Natural killer cell (primary cell): ENCODE results near the gene CEP85. TPM values are rescaled to one million over a fixed set of nuclear protein-coding genes. Genes with fewer than 3 reads are reported as not detected.
A peak's percentile ranks its signal among the peaks of the same experiment; 100 is the strongest.

Experiments
- ATAC-seq, 3 donors: fragments of 150-1000 bp in 2 of 3; fragments of 200-7000 bp in 1 of 3; cut with Tn5 transposase; 1 replicate in 1 of 3; 2 replicates in 2 of 3; pipeline ENCODE4 v1.10.0; 2021; ENCODE audit warnings: mild to moderate bottlenecking in 2 of 3, moderate library complexity in 2 of 3
- DNase-seq, 2 donors: peaks; one replicate each; pipeline versions ENCODE4 v3.0.0 to v3.0.0-alpha.2; 2013 to 2021; ENCODE audit warnings: mixed read lengths in 1 of 2
- H3K27ac ChIP-seq: one replicate; pipeline ENCODE4 v1.5.1; 2013; ENCODE audit warnings: mild to moderate bottlenecking, low read length
- H3K27me3 ChIP-seq: one replicate; pipeline ENCODE4 v1.6.1; 2013; ENCODE audit warnings: low read length; ENCODE audit not compliant: control insufficient read depth, insufficient read depth
- H3K36me3 ChIP-seq: one replicate; pipeline ENCODE4 v1.6.1; 2013; ENCODE audit warnings: low read length; ENCODE audit not compliant: control insufficient read depth, insufficient read depth
- H3K4me1 ChIP-seq: one replicate; pipeline ENCODE4 v1.6.1; 2013; ENCODE audit warnings: low read length; ENCODE audit not compliant: control insufficient read depth, insufficient read depth
- H3K4me3 ChIP-seq: one replicate; pipeline ENCODE4 v1.5.1; 2013; ENCODE audit warnings: low read length
- H3K9me3 ChIP-seq: one replicate; pipeline ENCODE4 v1.6.1; 2013; ENCODE audit warnings: low read length; ENCODE audit not compliant: control insufficient read depth, insufficient read depth
- H3K27ac Mint-ChIP-seq, 2 donors: one replicate each; pipeline ENCODE4 v1.8.0; 2022; ENCODE audit warnings: mild to moderate bottlenecking in 2 of 2, mixed read lengths in 2 of 2, moderate library complexity in 1 of 2
- H3K27me3 Mint-ChIP-seq, 2 donors: one replicate each; pipeline ENCODE4 v1.8.0; 2022; ENCODE audit warnings: low read depth in 2 of 2, mixed read lengths in 2 of 2
- H3K36me3 Mint-ChIP-seq: one replicate; pipeline ENCODE4 v1.8.0; 2022; ENCODE audit warnings: mixed read lengths
- H3K4me1 Mint-ChIP-seq, 2 donors: one replicate each; pipeline ENCODE4 v1.8.0; 2022; ENCODE audit warnings: mixed read lengths in 2 of 2
- H3K4me3 Mint-ChIP-seq: one replicate; pipeline ENCODE4 v1.8.0; 2022; ENCODE audit warnings: mild to moderate bottlenecking, moderate library complexity, mixed read lengths
- H3K9me3 Mint-ChIP-seq, 2 donors: one replicate each; pipeline ENCODE4 v1.8.0; 2022; ENCODE audit warnings: mixed read lengths in 2 of 2
- CTCF ChIP-seq: fragments of 200-600 bp; IDR thresholded peaks from one replicate; pipeline ENCODE4 v1.8.0; 2022; ENCODE audit warnings: antibody characterized with exemption
- WGBS: methylation state at CpG from one replicate; pipeline ENCODE4 v1.1.7; 2013; ENCODE audit warnings: missing lambda C conversion rate; ENCODE audit not compliant: insufficient coverage; 5-methylcytosine and 5-hydroxymethylcytosine counted together
- intact Hi-C: fragments of 100-400 bp; cut with micrococcal nuclease; formaldehyde crosslinking; loops from one replicate; pipeline ENCODE4 v1.14.2; 2022
- total RNA-seq, 4 donors: library from RNA; stranded (reverse); fragments of 120-200 nt in 1 of 4; gene quantifications; one replicate each; pipeline versions ENCODE4 v1.2.3 to v1.2.4, GENCODE V29; 2013 to 2022

CEP85 gene
- total RNA-seq, 3 donors from 2014 or later (not counting 1 experiment from before 2014, with no cell fraction given): 13.0 to 20.4 (median 18.0) TPM

GRCh38 chr1:26274801-26275425 is 40.9 kb downstream of the CEP85 start:
- H3K4me3 Mint-ChIP-seq: peak overlapping the region; percentile 2
- no peaks in the 10 kb centered on the region for H3K27me3 Mint-ChIP-seq
- Histone ChIP-seq H3K4me1 (peaks cover 46% of the 10 kb centered on the region), H3K36me3 (peaks cover 20% of the 10 kb centered on the region), H3K27ac (no peak overlapping the region), H3K27me3 (no peaks in the 10 kb centered on the region), H3K9me3 (no peaks in the 10 kb centered on the region), H3K4me3 (no peak overlapping the region)
- no peaks in the 10 kb centered on the region for H3K9me3 Mint-ChIP-seq
- peaks cover 44 to 45% of the 10 kb centered on the region in 2 donors for H3K4me1 Mint-ChIP-seq
- peak overlapping the region; percentile 9 to 82 for H3K27ac Mint-ChIP-seq
- H3K36me3 Mint-ChIP-seq: peaks cover 7% of the 10 kb centered on the region
- DNase-seq (peak in 1 of 2 donors; percentile 10), ATAC-seq (no peak)
- 69% methylated on average over 10 of the region's 11 CpGs for WGBS
- intact Hi-C loops: loop anchor here (1.0 to 5.0 kb wide), 4 partner anchors 46 to 142 kb away; no protein-coding TSS in a partner anchor
- no peak for TF ChIP-seq CTCF

GRCh38 chr1:26275580-26276431 is 41.8 kb downstream of the CEP85 start:
- Histone ChIP-seq H3K4me1 (peaks cover 53% of the 10 kb centered on the region), H3K27ac (peak overlapping the region; percentile 18), H3K27me3 (no peaks in the 10 kb centered on the region), H3K36me3 (peaks cover 13% of the 10 kb centered on the region), H3K9me3 (no peaks in the 10 kb centered on the region), H3K4me3 (no peak overlapping the region)
- no peaks in the 10 kb centered on the region for H3K9me3 Mint-ChIP-seq
- peak; percentile 61 to 68 (median 66) for ATAC-seq
- 34% methylated on average over 3 of the region's 3 CpGs for WGBS
- peak overlapping the region; percentile 77 for H3K4me3 Mint-ChIP-seq
- peaks cover 44 to 52% of the 10 kb centered on the region in 2 donors for H3K4me1 Mint-ChIP-seq
- H3K27me3 Mint-ChIP-seq: no peaks in the 10 kb centered on the region
- DNase-seq: peak; percentile 64 to 89
- H3K36me3 Mint-ChIP-seq: peaks cover 6% of the 10 kb centered on the region
- H3K27ac Mint-ChIP-seq: peak overlapping the region; percentile 82 to 86
- intact Hi-C loops: loop anchor here (1.0 to 5.0 kb wide), 4 partner anchors 45 to 141 kb away; no protein-coding TSS in a partner anchor
- peak; percentile 88 for TF ChIP-seq CTCF

- Mint-ChIP-seq H3K9me3 (no peaks in the 10 kb centered on the region), H3K27me3 (no peaks in the 10 kb centered on the region), H3K36me3 (no peaks in the 10 kb centered on the region), H3K27ac (peak overlapping the region; percentile 82 to 86), H3K4me1 (peaks cover 50 to 59% of the 10 kb centered on the region in 2 donors), H3K4me3 (peak overlapping the region; percentile 53)
- intact Hi-C loops: loop anchor here (5.0 kb wide), 1 partner anchor 101 kb away; no protein-coding TSS in a partner anchor
- Histone ChIP-seq H3K27me3 (no peaks in the 10 kb centered on the region), H3K4me1 (peaks cover 60% of the 10 kb centered on the region), H3K4me3 (no peak overlapping the region), H3K27ac (peak overlapping the region; percentile 18), H3K9me3 (no peaks in the 10 kb centered on the region), H3K36me3 (peaks cover 17% of the 10 kb centered on the region)
- no peak for ATAC-seq
- no peak for TF ChIP-seq CTCF
- no peak for DNase-seq
- WGBS: 74% methylated on average over 2 of the region's 2 CpGs
These were observed 42.4 kb downstream of the CEP85 start for GRCh38 chr1:26276432-26276838.
